ENCODE data around the gene TCF3.

TCF3 gene

GRCh38 chr19:1651568-1652291, 685 bp downstream of the TCF3 start:
- Histone ChIP-seq H3K27ac (ENCODE audit: insufficient read depth, low read length, poor library complexity, severe bottlenecking) (peak overlapping the region; percentile 62), H3K4me3 (ENCODE audit: insufficient read depth, low read depth, low read length, poor library complexity, severe bottlenecking) (peak overlapping the region; percentile 62), H3K36me3 (ENCODE audit: control insufficient read depth, insufficient read depth, low read length) (peaks cover 7% of the 10 kb centered on the region), H3K4me1 (ENCODE audit: control insufficient read depth, insufficient read depth, low read length, poor library complexity, severe bottlenecking) (peaks cover 15% of the 10 kb centered on the region), H3K9me3 (ENCODE audit: control insufficient read depth, low read length) (no peaks in the 10 kb centered on the region), H3K27me3 (replicated peaks; ENCODE audit: control insufficient read depth, insufficient read depth, low read length, poor library complexity, severe bottlenecking) (no peaks in the 10 kb centered on the region)
- DNase-seq, result peak; percentile 10 to 31 (median 22)

- Histone ChIP-seq H3K4me1 (ENCODE audit: control insufficient read depth, insufficient read depth, low read length, poor library complexity, severe bottlenecking) (peaks cover 15% of the 10 kb centered on the region), H3K27me3 (replicated peaks; ENCODE audit: control insufficient read depth, insufficient read depth, low read length, poor library complexity, severe bottlenecking) (no peaks in the 10 kb centered on the region), H3K27ac (ENCODE audit: insufficient read depth, low read length, poor library complexity, severe bottlenecking) (peak overlapping the region; percentile 62), H3K9me3 (ENCODE audit: control insufficient read depth, low read length) (no peaks in the 10 kb centered on the region), H3K4me3 (ENCODE audit: insufficient read depth, low read depth, low read length, poor library complexity, severe bottlenecking) (peak overlapping the region; percentile 62), H3K36me3 (ENCODE audit: control insufficient read depth, insufficient read depth, low read length) (peaks cover 14% of the 10 kb centered on the region)
- DNase-seq, result peak; percentile 41 to 56 (median 51)
These were observed 1.5 kb downstream of the TCF3 start for GRCh38 chr19:1650650-1651567.

- peaks cover 19% of the 10 kb centered on the region for H3K36me3 ChIP-seq (ENCODE audit: control insufficient read depth, insufficient read depth, low read length)
- H3K27me3 ChIP-seq (replicated peaks; ENCODE audit: control insufficient read depth, insufficient read depth, low read length, poor library complexity, severe bottlenecking), result no peaks in the 10 kb centered on the region
- peaks cover 15% of the 10 kb centered on the region for H3K4me1 ChIP-seq (ENCODE audit: control insufficient read depth, insufficient read depth, low read length, poor library complexity, severe bottlenecking)
- no peak for DNase-seq
- no peak overlapping the region for H3K4me3 ChIP-seq (ENCODE audit: insufficient read depth, low read depth, low read length, poor library complexity, severe bottlenecking)
- no peaks in the 10 kb centered on the region for H3K9me3 ChIP-seq (ENCODE audit: control insufficient read depth, low read length)
- peak overlapping the region; percentile 62 for H3K27ac ChIP-seq (ENCODE audit: insufficient read depth, low read length, poor library complexity, severe bottlenecking)
These were observed 2.4 kb downstream of the TCF3 start for GRCh38 chr19:1649706-1650649.

GRCh38 chr19:1648920-1649541, 3.4 kb downstream of the TCF3 start:
- Histone ChIP-seq H3K9me3 (ENCODE audit: control insufficient read depth, low read length) (no peaks in the 10 kb centered on the region), H3K4me3 (ENCODE audit: insufficient read depth, low read depth, low read length, poor library complexity, severe bottlenecking) (no peak overlapping the region), H3K4me1 (ENCODE audit: control insufficient read depth, insufficient read depth, low read length, poor library complexity, severe bottlenecking) (peaks cover 15% of the 10 kb centered on the region), H3K27ac (ENCODE audit: insufficient read depth, low read length, poor library complexity, severe bottlenecking) (no peak overlapping the region), H3K27me3 (replicated peaks; ENCODE audit: control insufficient read depth, insufficient read depth, low read length, poor library complexity, severe bottlenecking) (no peaks in the 10 kb centered on the region), H3K36me3 (ENCODE audit: control insufficient read depth, insufficient read depth, low read length) (peaks cover 24% of the 10 kb centered on the region)
- no peak for DNase-seq

GRCh38 chr19:1648459-1648849, 4.0 kb downstream of the TCF3 start:
- no peak for DNase-seq
- H3K4me3 ChIP-seq (ENCODE audit: insufficient read depth, low read depth, low read length, poor library complexity, severe bottlenecking), result no peak overlapping the region
- no peak overlapping the region for H3K27ac ChIP-seq (ENCODE audit: insufficient read depth, low read length, poor library complexity, severe bottlenecking)
- peaks cover 28% of the 10 kb centered on the region for H3K36me3 ChIP-seq (ENCODE audit: control insufficient read depth, insufficient read depth, low read length)
- no peaks in the 10 kb centered on the region for H3K9me3 ChIP-seq (ENCODE audit: control insufficient read depth, low read length)
- no peaks in the 10 kb centered on the region for H3K27me3 ChIP-seq (replicated peaks; ENCODE audit: control insufficient read depth, insufficient read depth, low read length, poor library complexity, severe bottlenecking)
- H3K4me1 ChIP-seq (ENCODE audit: control insufficient read depth, insufficient read depth, low read length, poor library complexity, severe bottlenecking), result peaks cover 15% of the 10 kb centered on the region

- no peak for DNase-seq
- peaks cover 15% of the 10 kb centered on the region for H3K4me1 ChIP-seq (ENCODE audit: control insufficient read depth, insufficient read depth, low read length, poor library complexity, severe bottlenecking)
- H3K27ac ChIP-seq (ENCODE audit: insufficient read depth, low read length, poor library complexity, severe bottlenecking), result no peak overlapping the region
- no peaks in the 10 kb centered on the region for H3K27me3 ChIP-seq (replicated peaks; ENCODE audit: control insufficient read depth, insufficient read depth, low read length, poor library complexity, severe bottlenecking)
- H3K36me3 ChIP-seq (ENCODE audit: control insufficient read depth, insufficient read depth, low read length), result peaks cover 29% of the 10 kb centered on the region
- no peaks in the 10 kb centered on the region for H3K9me3 ChIP-seq (ENCODE audit: control insufficient read depth, low read length)
- H3K4me3 ChIP-seq (ENCODE audit: insufficient read depth, low read depth, low read length, poor library complexity, severe bottlenecking), result no peak overlapping the region
These were observed 4.6 kb downstream of the TCF3 start for GRCh38 chr19:1647501-1648458.

- Histone ChIP-seq H3K27me3 (replicated peaks; ENCODE audit: control insufficient read depth, insufficient read depth, low read length, poor library complexity, severe bottlenecking) (no peaks in the 10 kb centered on the region), H3K4me3 (ENCODE audit: insufficient read depth, low read depth, low read length, poor library complexity, severe bottlenecking) (no peak overlapping the region), H3K27ac (ENCODE audit: insufficient read depth, low read length, poor library complexity, severe bottlenecking) (no peak overlapping the region), H3K9me3 (ENCODE audit: control insufficient read depth, low read length) (no peaks in the 10 kb centered on the region), H3K36me3 (ENCODE audit: control insufficient read depth, insufficient read depth, low read length) (peaks cover 32% of the 10 kb centered on the region), H3K4me1 (ENCODE audit: control insufficient read depth, insufficient read depth, low read length, poor library complexity, severe bottlenecking) (peaks cover 15% of the 10 kb centered on the region)
- no peak for DNase-seq
These were observed 5.6 kb downstream of the TCF3 start for GRCh38 chr19:1646659-1647453.

GRCh38 chr19:1646149-1646548, 6.3 kb downstream of the TCF3 start:
- peaks cover 11% of the 10 kb centered on the region for H3K4me1 ChIP-seq (ENCODE audit: control insufficient read depth, insufficient read depth, low read length, poor library complexity, severe bottlenecking)
- H3K27me3 ChIP-seq (replicated peaks; ENCODE audit: control insufficient read depth, insufficient read depth, low read length, poor library complexity, severe bottlenecking), result no peaks in the 10 kb centered on the region
- no peak overlapping the region for H3K4me3 ChIP-seq (ENCODE audit: insufficient read depth, low read depth, low read length, poor library complexity, severe bottlenecking)
- peaks cover 32% of the 10 kb centered on the region for H3K36me3 ChIP-seq (ENCODE audit: control insufficient read depth, insufficient read depth, low read length)
- H3K9me3 ChIP-seq (ENCODE audit: control insufficient read depth, low read length), result no peaks in the 10 kb centered on the region
- H3K27ac ChIP-seq (ENCODE audit: insufficient read depth, low read length, poor library complexity, severe bottlenecking), result no peak overlapping the region
- DNase-seq, result no peak
